Measurements from ENCODE around the gene MARK2. TPM values are rescaled to one million over a fixed set of nuclear protein-coding genes. Genes with fewer than 3 reads are reported as not detected.

The MARK2 gene
- total and polyA plus RNA-seq, 2 of the 8 experiments (the other 6 are each of a cell fraction or from before 2014, with no cell fraction given), result 19.3 to 58.5 TPM

GRCh38 chr11:63817758-63818498 is 21.0 kb upstream of the MARK2 start:
- WGBS, 2 experiments (ENCODE audit: extremely low coverage in 1 of 2, insufficient coverage in 1 of 2, insufficient read length in 1 of 2, insufficient replicate concordance in 2 of 2, low coverage in 1 of 2, low lambda C conversion rate in 2 of 2, missing lambda C conversion rate in 1 of 2), result 96% methylated on average over 27 of the region's 27 CpGs; no CpG with 5 or more reads in 1 of the 2 experiments
- Histone ChIP-seq H2AFZ (ENCODE audit: low read length) (no peak overlapping the region), H2AK5ac (ENCODE audit: low read depth, low read length) (no peak overlapping the region), H4K5ac (ENCODE audit: insufficient read length, low read depth, low read length) (no peak overlapping the region), H3K9me3 (ENCODE audit: insufficient read depth in 2 of 2, low read depth in 1 of 2, low read length in 1 of 2) (no peaks in the 10 kb centered on the region), H3K23me2 (ENCODE audit: low read depth, low read length) (peaks cover 7% of the 10 kb centered on the region; the same call in 1 of the 2 replicates), H2BK5ac (ENCODE audit: low read depth, low read length) (no peak overlapping the region), H4K8ac (ENCODE audit: extremely low read depth, insufficient read depth, low read length) (no peak overlapping the region; the same call in 1 of the 2 replicates), H3K36me3 (ENCODE audit: control insufficient read depth in 2 of 4, insufficient read depth in 4 of 4, low read length in 3 of 4) (peaks cover 45 to 66% (median 59%) of the 10 kb centered on the region in 4 experiments), H2BK20ac (ENCODE audit: low read length) (no peak overlapping the region), H4K20me1 (replicated peaks in 1 of 2; ENCODE audit: control insufficient read depth in 1 of 2, insufficient read depth in 2 of 2, low read length in 2 of 2) (peaks cover 17 to 34% of the 10 kb centered on the region in 2 experiments), H3K56ac (replicated peaks; ENCODE audit: insufficient read length, low read depth, low read length) (no peak overlapping the region), H3K4me2 (ENCODE audit: insufficient read depth in 1 of 2, low read depth in 2 of 2, low read length in 2 of 2) (no peak overlapping the region), H4K91ac (replicated peaks; ENCODE audit: insufficient read length, low read length) (no peak overlapping the region), H3K4me1 (replicated peaks in 1 of 4; ENCODE audit: control insufficient read depth in 3 of 4, insufficient read depth in 4 of 4, low read length in 3 of 4) (peaks cover 4 to 10% (median 7%) of the 10 kb centered on the region in 4 experiments; a peak in 6 of 7 replicates), H3K18ac (ENCODE audit: extremely low read depth, low read length) (no peak overlapping the region), H2BK120ac (replicated peaks; ENCODE audit: low read depth, low read length) (no peak overlapping the region), H3K27ac (ENCODE audit: low read depth, low read length) (peak overlapping the region; percentile 19; the same call in 1 of the 2 replicates), H3K9ac (replicated peaks in 1 of 4; ENCODE audit: extremely low read depth in 1 of 4, low read depth in 3 of 4, low read length in 3 of 4) (no peak overlapping the region), H3K4me3 (ENCODE audit: extremely low read depth in 1 of 4, insufficient read depth in 2 of 4, low read depth in 3 of 4, low read length in 4 of 4) (no peak overlapping the region), H2BK12ac (ENCODE audit: low read depth, low read length) (no peak overlapping the region), H3K27me3 (replicated peaks in 1 of 4; ENCODE audit: control insufficient read depth in 3 of 4, extremely low read depth in 1 of 4, insufficient read depth in 3 of 4, low read length in 3 of 4) (no peaks in the 10 kb centered on the region), H3K4ac (replicated peaks; ENCODE audit: insufficient read length, low read depth, low read length) (no peak overlapping the region), H3K79me1 (ENCODE audit: low read depth, low read length) (peaks cover 29% of the 10 kb centered on the region), H2BK15ac (ENCODE audit: low read length) (no peak overlapping the region), H3K79me2 (ENCODE audit: control insufficient read depth in 1 of 2, insufficient read depth in 2 of 2, low read length in 2 of 2) (peaks cover 16 to 45% of the 10 kb centered on the region in 2 experiments), H3K23ac (ENCODE audit: insufficient read length) (no peak overlapping the region), H3K14ac (ENCODE audit: insufficient read length) (no peak overlapping the region)
- ChIA-PET CTCF (ENCODE audit: partially characterized antibody) (interaction anchor here (1.4 to 4.3 kb wide), 2 partner anchors 12 to 19 kb away, joined by 5 to 17 read pairs; no protein-coding TSS in a partner anchor), POLR2A (ENCODE audit: partially characterized antibody) (interaction anchor here (0.9 to 9.0 kb wide), 6 partner anchors 10 to 66 kb away, joined by 3 to 85 read pairs (median 3); partner anchors contain the start of gene ZFTA)
- no peak for FAIRE-seq
- DNase-seq (ENCODE audit: low read depth in 1 of 2, low spot score in 2 of 2), result no peak
- TF ChIP-seq CBX5 (IDR thresholded peaks at IDR 0.05; ENCODE audit: low read depth, low read length), result no peak
- no peak for TF ChIP-seq GTF2F1 (IDR thresholded peaks at IDR 0.05; ENCODE audit: borderline replicate concordance, low read depth, low read length)
